HG03558 (cell line): ENCODE data around the gene PPARA.
"Not testable (repeated sequence)": the region's sequence is repeated elsewhere in the genome, so short reads cannot be mapped to it uniquely, and the experiment has no call there.

ENCODE experiments used
- ATAC-seq: cut with Tn5 transposase; IDR thresholded peaks from one replicate; pipeline ENCODE4 v1.9.1; 2021; ENCODE audit warnings: moderate number of reproducible peaks; ENCODE audit not compliant: unreplicated experiment; ENCODE audit errors: extremely low read depth

Gene PPARA

DNA sequence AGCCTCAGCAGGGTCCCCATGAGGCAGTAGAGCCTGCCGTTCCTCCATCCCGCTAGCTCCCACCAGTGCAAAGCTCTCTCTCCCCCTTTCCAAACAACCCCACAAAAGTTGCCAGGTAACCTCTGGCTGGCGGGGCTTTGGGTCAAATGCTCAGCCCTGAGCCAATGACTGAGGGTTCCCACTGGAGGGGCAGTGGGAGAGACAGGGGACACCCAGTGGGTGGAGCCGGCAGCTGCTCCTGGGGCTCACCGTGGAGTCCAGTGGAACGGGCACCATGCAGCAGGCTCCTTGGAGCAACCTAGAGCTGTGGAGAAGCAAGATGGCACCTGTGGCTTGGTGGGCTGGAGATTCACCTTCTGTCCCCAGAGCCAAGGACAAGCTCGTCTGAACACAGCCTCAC lies 25.0 kb upstream of the PPARA start:
- ATAC-seq, result no peak

DNA sequence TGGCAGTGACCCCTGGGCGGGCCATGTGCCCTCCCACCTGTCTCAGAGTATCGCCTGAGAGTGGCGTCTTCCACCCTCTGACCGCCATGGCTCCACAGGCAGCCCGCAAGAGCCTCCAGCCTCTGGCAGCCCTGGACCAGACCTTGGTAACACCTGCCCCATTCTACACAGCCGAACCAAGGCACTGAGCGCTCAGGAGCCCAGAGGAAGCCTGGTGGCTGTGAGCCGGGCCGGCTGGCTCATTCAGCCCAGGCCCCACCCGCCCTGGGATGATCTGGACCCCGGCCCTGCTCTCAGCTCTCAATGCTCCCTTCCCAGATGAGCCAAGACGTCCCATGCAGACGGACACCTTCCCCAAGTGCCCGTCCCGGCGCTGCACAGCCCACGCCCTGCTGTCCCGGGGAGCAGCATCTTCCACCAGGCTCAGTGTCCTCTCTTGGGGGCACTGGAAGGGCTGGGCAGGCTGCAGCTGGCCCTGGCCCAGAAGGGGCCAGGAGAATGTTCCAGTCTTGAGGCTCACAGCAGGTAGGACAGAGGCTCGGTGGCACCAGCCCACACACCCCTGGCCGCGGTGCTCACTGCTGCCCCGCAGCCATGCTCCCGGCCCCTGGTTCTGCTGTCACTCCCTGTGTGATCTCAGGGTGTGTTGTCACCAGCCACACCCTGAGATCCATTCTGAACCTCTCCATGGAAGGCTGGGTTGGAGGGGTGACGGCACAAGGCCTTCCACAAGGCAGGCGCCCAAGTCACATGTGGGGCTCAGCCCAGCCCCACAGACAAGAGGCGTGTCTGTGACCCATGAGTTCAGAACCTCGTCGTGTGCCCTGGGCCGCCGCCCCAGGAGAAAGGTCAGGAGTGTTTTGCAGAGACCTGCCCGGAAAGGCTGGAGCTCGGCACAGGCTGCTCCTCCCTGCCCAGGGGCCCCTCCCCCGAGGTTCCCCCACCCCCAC lies 24.2 kb upstream of the PPARA start:
- no peak for ATAC-seq

DNA sequence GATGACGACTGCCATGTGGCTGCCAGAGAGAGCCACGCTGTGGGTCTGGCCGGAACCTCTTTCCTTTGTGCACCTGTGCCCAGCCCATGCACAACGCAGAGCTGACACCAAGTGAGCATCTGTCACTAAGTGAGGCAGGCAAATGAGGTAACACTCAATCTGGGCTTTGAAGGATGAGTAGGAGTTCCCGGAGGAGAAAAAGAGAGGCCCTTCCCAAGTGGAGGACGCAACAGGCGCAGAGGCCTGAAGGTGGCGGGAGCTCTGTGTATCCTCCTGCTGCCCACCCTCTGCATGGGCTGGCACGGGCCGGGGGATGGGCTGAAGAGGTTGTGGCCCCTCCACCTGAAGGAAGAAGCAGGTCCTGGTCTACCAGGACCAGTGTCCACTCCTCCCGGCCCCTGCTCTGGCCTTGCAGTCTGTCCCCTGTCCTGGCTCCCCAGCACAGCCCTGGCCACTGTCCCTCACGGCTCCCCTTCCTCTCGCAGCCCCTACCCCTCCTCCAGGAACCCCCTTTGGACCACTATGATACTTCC lies 23.4 kb upstream of the PPARA start:
- ATAC-seq, result no peak

DNA sequence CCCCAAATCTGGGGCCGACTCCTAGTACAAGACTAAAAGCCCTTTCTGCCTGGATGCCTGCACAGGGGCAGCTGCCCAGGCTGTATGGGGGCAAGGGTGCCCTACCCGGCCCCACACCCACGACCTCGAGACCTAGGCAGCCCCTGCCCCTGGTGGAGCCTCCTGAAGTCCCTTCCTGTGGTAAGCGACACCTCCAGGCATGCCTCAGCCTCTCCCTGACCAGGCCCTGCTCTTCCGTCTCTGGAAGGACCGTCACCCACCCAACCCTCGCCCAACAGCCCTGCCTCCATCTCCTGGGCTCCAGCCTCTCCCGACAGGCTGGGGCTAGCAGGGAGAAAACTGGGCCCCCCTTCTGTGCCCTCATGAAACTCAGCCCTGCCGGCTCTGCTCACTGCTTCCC lies 22.8 kb upstream of the PPARA start:
- ATAC-seq, result no peak

DNA sequence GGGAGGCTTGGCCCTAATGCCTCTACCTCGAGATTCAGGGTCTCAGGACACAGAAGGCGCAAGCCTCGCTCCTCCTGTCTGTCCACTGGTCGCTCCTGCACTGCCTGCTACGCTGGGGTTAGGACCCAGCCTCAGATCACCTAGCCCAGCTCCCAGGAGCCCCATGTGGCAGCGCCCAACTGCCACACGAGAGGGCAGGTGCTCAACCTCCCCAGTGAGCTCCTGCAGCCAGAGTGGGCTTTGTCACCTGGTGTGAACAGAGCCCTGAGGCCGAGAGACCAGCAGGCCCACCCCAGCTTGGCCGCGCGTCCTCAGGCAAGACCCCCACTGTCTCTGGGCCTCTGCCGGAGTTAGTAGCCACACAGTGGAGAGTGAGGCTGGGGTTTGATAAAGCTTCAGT lies 21.7 kb upstream of the PPARA start:
- ATAC-seq, result no peak

DNA sequence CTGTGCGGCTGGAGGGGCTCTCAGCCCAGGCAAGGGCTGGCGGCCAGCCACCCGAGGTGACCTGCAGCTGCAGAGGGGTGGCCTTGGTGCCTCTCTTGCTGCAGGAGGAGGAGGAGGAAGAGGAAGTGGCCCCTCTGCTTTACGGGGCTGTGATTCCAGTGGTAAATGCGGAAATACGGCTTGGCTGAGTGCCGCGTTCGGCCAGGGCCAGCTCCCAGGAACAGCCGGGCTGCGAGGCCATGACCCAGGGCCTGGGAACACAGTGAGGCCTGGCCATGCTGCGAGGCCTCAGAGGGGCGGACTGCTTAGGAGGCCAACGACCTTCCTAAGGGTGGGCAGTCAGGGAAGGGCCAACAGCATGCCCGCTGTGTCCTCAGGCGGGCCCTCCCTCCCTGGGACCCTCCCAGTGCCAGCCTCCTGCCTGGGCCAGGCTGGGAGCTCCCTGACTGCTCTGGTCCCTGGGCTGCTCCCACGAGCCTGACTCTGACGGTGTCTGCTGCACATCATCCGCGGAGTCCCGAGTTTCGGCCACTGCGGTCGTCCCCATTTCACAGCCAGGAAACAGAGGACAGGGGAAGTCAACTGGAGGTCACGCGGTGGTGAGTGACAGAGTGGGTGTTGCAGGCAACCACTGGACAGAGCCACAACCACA lies 20.8 kb upstream of the PPARA start:
- ATAC-seq, result no peak

DNA sequence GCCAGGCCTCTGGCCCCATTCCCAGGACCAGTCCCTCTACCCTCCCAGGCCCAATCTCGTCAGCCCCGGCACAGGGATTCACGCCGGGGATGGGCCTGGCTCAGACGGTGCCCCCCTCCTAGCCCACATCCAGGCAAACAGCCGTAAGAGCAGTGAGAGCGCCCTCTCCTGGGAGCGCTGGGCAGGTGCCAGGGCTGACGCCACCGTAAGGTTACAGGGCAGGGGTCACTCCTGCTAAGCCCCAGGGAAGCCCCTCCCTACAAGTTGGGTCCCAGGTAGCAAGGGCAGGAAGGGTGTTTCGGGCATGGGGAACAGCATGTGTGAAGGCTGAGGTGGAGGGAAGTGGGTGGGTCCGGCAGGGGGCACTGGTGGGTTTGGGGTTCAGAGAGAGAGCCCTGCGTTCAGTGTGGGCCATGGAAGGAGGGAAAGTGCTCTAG lies 19.2 kb upstream of the PPARA start:
- ATAC-seq, result no peak

DNA sequence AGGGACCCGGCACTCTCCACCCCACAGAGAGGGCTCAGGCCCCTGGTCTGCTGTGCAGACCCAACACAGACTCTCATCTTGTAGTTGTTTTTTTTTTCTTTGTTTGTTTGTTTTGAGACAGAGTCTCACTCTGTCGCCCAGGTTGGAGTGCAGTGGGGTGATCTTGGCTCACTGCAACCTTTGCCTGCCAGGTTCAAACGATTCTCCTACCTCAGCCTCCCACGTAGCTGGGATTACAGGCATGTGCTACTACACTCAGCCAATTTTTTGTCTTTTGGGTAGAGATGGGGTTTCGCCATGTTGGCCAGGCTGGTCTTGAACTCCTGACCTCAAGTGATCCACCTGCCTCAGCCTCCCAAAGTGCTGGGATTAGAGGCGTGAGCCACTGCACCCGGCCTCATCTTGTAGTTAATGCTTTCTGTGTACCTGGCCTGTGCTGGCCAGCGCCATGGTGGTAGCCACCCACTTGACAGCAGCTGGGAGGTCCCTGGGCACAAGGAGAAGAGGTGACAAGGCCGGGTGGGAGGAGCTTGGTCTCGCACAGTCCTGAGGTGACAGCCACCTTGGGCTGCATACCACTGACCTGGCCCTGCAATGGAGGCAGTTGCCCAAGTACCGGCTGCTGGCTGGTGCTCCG lies 18.0 kb upstream of the PPARA start:
- not testable (repeated sequence) for ATAC-seq

DNA sequence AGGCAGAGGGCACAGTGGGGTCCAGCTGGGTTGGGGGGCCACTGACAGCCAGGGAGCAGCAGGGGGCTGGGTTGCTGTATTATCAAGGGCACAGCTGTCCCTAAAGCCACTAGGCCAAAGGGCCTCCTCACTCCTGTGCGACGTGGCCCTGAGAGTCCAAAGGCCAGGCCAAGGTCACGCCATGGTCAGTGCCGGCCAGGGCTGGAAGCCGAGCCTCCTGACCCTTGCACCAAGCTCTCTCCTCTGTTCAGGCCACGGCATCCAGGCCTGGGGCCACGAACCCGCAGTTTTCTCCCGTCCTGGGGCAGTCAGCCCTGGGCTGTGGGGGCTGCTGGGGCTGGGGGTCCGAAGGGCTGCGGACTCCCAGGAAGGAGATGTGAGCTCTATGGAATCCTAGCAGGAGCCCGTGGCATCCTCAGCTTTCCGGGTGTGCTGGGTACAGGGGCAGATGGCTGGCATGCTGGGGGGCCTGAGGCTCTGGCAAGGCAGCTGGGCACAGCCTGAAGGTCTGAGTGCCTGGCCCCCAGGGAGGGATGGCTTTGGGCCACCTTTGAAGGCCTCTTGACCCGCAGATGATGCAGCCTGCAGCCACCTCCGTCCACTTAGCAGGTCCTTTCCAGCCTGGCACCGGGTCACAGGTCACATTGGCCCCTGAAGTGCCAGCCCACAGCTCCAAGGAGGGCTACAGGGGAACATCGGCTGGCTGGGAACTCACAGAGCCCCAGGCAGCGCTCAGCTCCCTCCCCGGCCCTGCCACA lies 17.3 kb upstream of the PPARA start:
- ATAC-seq, result no peak

DNA sequence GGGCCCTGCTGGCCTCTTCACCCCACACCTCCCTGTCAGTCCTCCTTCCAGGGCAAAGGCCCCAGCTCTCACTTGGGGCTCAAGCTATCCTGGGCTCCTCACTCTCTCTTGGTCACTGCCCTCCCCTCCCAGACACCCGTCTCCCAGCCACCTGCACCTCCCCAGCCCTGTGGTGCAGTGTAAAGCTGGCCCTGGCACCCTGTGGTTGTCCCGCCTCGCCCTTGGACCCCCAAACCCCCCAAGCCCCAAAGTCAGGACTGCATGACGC lies 16.8 kb upstream of the PPARA start:
- ATAC-seq, result no peak

DNA sequence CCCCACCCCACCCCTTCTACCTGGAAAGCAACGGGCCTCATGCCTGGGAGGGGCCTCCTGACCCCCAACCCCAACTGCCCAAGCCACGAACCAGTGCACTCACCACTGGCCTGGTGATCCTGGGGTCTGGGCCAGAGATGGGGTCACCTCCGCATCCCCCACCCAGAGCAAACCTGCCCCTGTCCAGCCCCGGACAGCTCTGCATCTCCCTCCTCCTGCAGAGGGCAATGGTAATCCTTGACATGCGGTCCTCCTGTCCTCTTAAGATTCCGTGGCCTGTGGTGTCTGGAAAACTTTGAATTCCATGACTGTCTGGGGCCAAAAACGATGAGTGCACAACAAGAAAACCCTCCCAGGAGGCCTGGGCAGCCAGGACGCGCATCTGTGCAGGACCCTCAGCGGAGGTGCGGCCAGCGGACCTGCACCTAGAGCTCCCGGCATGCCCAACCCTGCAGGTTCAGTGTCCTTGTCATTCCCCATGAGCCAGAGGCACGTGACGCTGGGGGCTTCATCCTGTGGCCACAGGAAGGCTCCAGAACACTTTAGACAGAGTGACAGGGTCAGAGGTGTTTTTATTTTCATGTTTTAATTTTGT lies 16.1 kb upstream of the PPARA start:
- no peak for ATAC-seq

DNA sequence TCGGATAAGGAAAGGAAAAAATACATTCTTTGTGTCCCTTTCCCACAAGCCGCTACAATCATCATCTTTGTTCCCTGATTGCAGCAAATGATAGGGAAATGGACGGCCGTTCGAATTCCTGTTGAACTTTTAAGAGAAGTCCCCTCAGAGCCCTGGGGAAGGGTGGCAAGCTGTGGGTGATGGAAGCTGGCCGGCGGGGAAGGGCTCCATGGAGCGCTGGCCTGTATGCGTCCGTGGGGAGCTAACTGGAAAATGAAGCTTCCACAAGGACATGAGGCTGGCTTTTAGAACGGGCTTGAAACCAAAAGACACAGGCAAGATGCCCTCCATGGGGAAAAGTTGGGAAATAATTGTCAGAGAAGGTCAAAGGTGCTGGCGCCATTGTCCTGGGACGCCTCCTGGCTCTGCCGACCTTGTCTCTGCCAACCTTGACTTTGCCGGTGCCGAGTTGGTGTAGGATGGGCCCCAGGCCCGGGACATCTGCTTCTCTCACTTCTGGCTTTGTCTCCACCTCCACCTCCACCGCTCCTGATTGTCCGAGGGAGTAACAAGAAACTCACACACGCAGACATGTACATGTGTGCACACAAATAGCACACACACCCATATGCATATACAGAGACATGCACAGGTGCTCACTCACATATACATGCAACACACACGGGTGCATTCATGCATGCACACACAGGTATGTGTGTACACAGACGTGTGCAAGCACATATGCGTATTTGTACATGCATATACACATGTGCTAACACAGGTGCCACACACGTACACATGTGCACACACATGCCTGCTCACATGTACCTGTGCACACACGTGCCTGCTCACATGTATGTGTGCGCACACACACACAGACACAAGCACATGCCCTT lies 14.5 kb upstream of the PPARA start:
- ATAC-seq, result no peak

DNA sequence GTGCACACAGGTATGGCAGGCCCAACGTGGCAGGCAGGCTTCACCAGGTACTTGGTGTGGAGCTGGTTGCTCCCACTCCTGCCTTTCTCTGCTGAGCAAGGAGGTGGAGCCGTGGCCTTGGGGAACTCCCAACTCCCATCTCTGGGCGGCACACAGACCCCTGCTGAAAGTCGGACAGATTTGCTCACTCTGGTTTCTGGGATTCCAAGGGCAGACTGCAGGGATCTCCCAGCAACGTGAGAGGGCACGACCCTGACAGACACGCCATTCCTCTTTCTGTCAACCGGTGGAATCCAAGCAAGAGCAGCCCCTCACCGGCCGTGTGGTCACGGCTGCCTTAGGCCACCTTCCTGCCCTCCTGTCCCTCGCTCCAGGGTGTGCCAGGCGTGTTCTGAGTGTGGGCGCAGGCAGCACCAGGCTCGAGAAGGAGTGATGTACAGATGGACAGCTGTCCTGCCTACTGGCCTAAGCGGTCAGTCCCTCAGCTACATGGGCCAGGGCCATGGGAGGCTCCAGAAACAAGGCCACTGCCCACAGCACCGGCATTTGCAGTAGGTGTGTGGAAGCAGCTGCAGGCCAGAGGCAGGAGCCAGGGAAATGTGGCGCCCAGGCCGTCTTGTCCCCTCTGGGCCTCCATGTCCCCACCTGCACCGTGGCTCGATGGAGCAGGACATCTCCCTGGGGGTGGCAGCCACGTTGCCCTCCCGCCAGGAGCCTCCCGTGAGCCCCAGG lies 13.7 kb upstream of the PPARA start:
- ATAC-seq, result no peak

DNA sequence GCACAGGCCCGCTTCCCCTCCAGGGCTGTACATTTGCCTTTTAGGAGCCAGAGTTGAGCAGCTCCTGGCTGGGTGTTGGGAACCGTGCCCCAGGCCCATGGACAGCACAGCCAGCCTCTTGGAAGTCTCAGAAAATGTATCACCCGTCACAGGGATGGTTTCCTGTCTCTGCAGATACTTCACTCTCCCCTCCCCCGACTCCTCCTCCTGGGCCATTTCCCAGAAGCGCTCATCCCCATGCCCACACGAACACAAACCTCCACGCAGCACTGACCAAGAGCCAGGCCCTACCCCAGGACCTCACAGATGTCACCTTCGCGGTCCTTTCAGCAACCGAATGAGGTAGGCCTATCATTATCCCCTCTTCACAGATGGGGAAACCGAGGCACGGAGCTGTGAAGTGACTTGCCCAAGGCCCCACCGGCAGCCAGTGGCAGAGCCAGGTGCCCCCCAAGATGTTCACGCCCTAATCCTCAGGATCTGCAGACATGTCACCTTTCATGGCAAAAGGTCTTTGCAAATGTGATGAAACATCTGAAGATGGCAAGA lies 13.0 kb upstream of the PPARA start:
- no peak for ATAC-seq

DNA sequence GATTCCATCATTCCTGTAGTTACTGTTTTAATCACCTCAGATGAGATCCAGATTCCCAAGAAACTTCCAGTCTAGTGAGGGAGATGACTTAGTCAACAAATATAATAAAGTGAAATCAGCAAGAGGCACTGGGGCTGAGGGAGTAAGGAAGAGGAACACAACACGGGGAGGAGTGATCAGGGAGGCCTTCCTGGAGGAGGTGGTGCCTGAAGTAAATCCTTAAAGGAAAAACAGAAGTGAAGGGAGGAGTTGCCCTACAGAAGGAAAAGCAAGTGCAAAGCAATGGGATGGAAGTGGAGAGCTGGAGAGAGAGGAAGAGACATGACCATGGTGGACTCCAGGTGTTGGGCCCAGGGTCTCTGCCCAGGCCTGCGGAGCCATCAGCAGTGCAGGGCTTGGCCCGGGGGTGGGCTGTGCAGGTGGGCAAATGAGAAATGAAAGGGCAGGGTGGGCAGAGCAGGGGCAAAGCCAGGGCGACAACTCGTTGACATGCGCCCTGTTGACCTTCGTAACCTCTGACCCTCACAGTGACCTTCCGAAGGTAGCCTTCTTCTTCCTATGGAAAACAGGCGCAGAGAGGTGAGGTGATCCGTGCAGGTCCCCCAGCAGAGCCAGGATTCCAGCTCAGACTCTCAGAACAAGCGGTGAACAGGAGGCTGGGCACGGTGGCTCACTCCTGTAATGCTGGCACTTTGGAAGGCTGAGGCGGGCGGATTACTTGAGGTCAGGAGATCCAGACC lies 12.1 kb upstream of the PPARA start:
- ATAC-seq, result no peak

DNA sequence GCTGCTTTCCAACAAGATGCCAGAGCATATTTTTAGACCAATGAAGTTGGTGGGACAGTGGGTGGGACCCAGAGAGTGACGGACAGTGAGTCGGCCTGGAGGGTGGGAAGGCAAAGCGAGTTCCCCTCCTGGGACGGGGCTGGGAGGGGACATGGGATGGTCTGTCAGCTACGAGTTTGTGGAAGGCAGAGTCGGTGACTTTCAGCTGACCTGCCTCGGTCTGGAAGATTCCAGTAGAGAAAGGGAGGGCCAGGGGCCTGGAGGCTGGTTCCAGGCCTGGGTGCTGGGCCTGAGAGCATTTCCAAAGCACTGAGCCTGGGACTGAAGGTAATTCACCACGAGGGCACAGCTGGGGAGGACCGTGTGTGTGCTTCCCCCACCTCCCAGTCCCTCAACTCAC lies 10.9 kb upstream of the PPARA start:
- ATAC-seq, result not testable (repeated sequence)

DNA sequence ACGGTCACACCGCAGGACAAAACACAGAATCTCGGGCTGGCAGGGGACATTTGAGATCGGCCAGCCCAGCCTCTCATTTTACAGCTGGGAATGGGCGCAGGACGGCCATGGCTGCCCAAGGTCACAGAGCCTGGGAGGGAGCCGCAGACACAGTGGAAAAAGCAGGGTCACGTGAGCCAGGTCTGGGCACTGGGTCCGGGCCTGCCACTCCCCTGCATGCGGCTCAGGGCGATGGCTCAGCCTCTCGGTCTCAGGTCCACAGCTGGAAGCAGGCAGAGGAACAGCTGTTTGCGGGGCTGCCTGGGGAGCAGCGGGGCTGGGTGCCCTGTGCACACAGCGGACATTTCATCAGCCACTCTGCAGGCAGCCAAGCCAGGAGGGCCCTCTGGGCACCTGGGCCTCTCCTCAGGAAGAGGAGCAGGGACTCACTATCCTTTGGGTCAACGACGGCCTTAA lies 10.4 kb upstream of the PPARA start:
- no peak for ATAC-seq
